GM23338 (cell line): ENCODE results near the gene COIL. TPM values are rescaled to one million over a fixed set of nuclear protein-coding genes. Genes with fewer than 3 reads are reported as not detected.

Experiments used
- ATAC-seq: fragments of 200-7000 bp; cut with Tn5 transposase; 3 replicates; pipeline ENCODE4 v1.9.1; 2020
- DNase-seq: peaks from one replicate; pipeline ENCODE4 v3.0.0-alpha.2; 2015; ENCODE audit warnings: low spot score
- H2AFZ ChIP-seq: fragments of 200-600 bp; sonication (generic); 2 replicates; pipeline ENCODE4 v1.8.0; 2016; ENCODE audit warnings: antibody characterized with exemption, mild to moderate bottlenecking, moderate library complexity
- H3F3A ChIP-seq: fragments of 200-600 bp; sonication (generic); replicated peaks from 2 replicates; pipeline ENCODE4 v1.8.0; 2017; ENCODE audit warnings: antibody characterized with exemption, mixed run types, low read depth
- H3K27ac ChIP-seq: fragments of 200-600 bp; sonication (generic); 2 replicates; pipeline ENCODE4 v1.6.1; 2016; ENCODE audit warnings: low read depth
- H3K27me3 ChIP-seq: fragments of 200-600 bp; sonication (generic); 2 replicates; pipeline ENCODE4 v1.8.0; 2016; ENCODE audit warnings: mild to moderate bottlenecking, mixed run types, moderate library complexity; ENCODE audit not compliant: insufficient read depth
- H3K36me3 ChIP-seq: fragments of 200-600 bp; sonication (generic); 2 replicates; pipeline ENCODE4 v1.8.0; 2016; ENCODE audit warnings: mild to moderate bottlenecking; ENCODE audit not compliant: insufficient read depth
- H3K4me1 ChIP-seq: fragments of 200-600 bp; sonication (generic); 2 replicates; pipeline ENCODE4 v1.8.0; 2016; ENCODE audit warnings: mild to moderate bottlenecking, moderate library complexity; ENCODE audit not compliant: insufficient read depth
- H3K4me2 ChIP-seq: fragments of 200-600 bp; sonication (generic); 2 replicates; pipeline ENCODE4 v1.7.1; 2017; ENCODE audit warnings: mixed run types
- H3K4me3 ChIP-seq: fragments of 200-600 bp; sonication (generic); 2 replicates; pipeline ENCODE4 v1.6.1; 2016; ENCODE audit warnings: mixed run types
- H3K79me2 ChIP-seq: fragments of 200-600 bp; sonication (generic); replicated peaks from 2 replicates; pipeline ENCODE4 v1.8.0; 2017; ENCODE audit warnings: mild to moderate bottlenecking; ENCODE audit not compliant: insufficient read depth
- H3K9me2 ChIP-seq: fragments of 200-600 bp; sonication (generic); 2 replicates; pipeline ENCODE4 v1.8.0; 2017; ENCODE audit not compliant: insufficient read depth
- H4K20me1 ChIP-seq: fragments of 200-600 bp; sonication (generic); replicated peaks from 2 replicates; pipeline ENCODE4 v1.8.0; 2017; ENCODE audit warnings: mild to moderate bottlenecking; ENCODE audit not compliant: insufficient read depth
- H3K27ac Mint-ChIP-seq: 2 replicates; pipeline ENCODE4 v1.8.0; 2020; ENCODE audit warnings: inconsistent platforms, mild to moderate bottlenecking, moderate library complexity, mixed read lengths
- H3K27me3 Mint-ChIP-seq: 3 replicates; pipeline ENCODE4 v1.8.0; 2022; ENCODE audit warnings: low read depth, mild to moderate bottlenecking, moderate library complexity, mixed read lengths, inconsistent platforms; ENCODE audit not compliant: insufficient read depth, poor library complexity
- H3K36me3 Mint-ChIP-seq: 3 replicates; pipeline ENCODE4 v1.8.0; 2021; ENCODE audit warnings: low read depth, mild to moderate bottlenecking, inconsistent platforms, moderate library complexity, mixed read lengths
- H3K4me1 Mint-ChIP-seq: 3 replicates; pipeline ENCODE4 v1.8.0; 2020; ENCODE audit warnings: mild to moderate bottlenecking, inconsistent platforms, mixed read lengths
- H3K4me3 Mint-ChIP-seq: 3 replicates; pipeline ENCODE4 v1.8.0; 2021; ENCODE audit warnings: moderate library complexity, mild to moderate bottlenecking, inconsistent platforms, mixed read lengths
- H3K9me3 Mint-ChIP-seq: 3 replicates; pipeline ENCODE4 v1.8.0; 2020; ENCODE audit warnings: moderate library complexity, mild to moderate bottlenecking, inconsistent platforms, mixed read lengths
- CREB1 ChIP-seq: fragments of 250-450 bp; sonication (Bioruptor Pico); IDR thresholded peaks from 2 replicates; pipeline ENCODE4 v1.5.0; 2020; ENCODE audit warnings: low read depth, mild to moderate bottlenecking, moderate library complexity
- EZH2phosphoT487 ChIP-seq: fragments of 200-600 bp; sonication (generic); IDR thresholded peaks from one replicate; pipeline ENCODE4 v1.8.1; 2018; ENCODE audit warnings: antibody characterized with exemption; ENCODE audit not compliant: unreplicated experiment
- NANOG ChIP-seq: IDR thresholded peaks from 2 replicates; pipeline ENCODE4 v1.6.1; 2016; ENCODE audit warnings: antibody characterized with exemption, borderline replicate concordance
- POLR2AphosphoS5 ChIP-seq: IDR thresholded peaks from 2 replicates; pipeline ENCODE4 v1.6.1; 2016; ENCODE audit warnings: antibody characterized with exemption, low read depth
- STAT1 ChIP-seq: IDR thresholded peaks from one replicate; pipeline ENCODE4 v1.6.1; 2016; ENCODE audit warnings: antibody characterized with exemption; ENCODE audit not compliant: unreplicated experiment
- ZNF331 ChIP-seq: fragments of 250-450 bp; sonication (Bioruptor Pico); IDR thresholded peaks from 2 replicates; pipeline ENCODE4 v1.5.0; 2020; ENCODE audit warnings: low read depth, mild to moderate bottlenecking, moderate library complexity
- polyA plus RNA-seq: library from polyadenylated mRNA; unstranded; fragments of >200 nt; fragmentation: Nextera tagmentation; extraction: Ambion mirVana; gene quantifications from 2 replicates; pipeline ENCODE4 v1.2.1, GENCODE V29; 2016
- total RNA-seq: library from RNA; depleted of rRNA; stranded (reverse); fragments of >200 nt; shearing (Covaris generic); gene quantifications from 2 replicates; pipeline ENCODE4 v1.2.3, GENCODE V29; 2014
- TF ChIP-seq, protein P1 (sequence below): IDR thresholded peaks from one replicate; pipeline ENCODE4 v1.6.1; 2018; ENCODE audit warnings: antibody characterized with exemption; ENCODE audit not compliant: unreplicated experiment
- TF ChIP-seq, protein P2 (sequence below): IDR thresholded peaks from 2 replicates; pipeline ENCODE4 v1.6.1; 2016; ENCODE audit warnings: antibody characterized with exemption
- TF ChIP-seq, protein P3 (sequence below), 2 experiments: fragments of 200-600 bp in 1 of 2; sonication (generic) in 1 of 2; conservative IDR thresholded peaks; 2 replicates each; pipeline versions ENCODE4 v1.5.1 to v1.6.1; 2016 to 2017; ENCODE audit warnings: antibody characterized with exemption in 2 of 2, low read depth in 2 of 2, mild to moderate bottlenecking in 2 of 2, moderate library complexity in 1 of 2
- TF ChIP-seq, protein P4 (sequence below): fragments of 250-450 bp; sonication (Bioruptor Pico); IDR thresholded peaks from 2 replicates; pipeline ENCODE4 v1.5.0; 2020; ENCODE audit warnings: mild to moderate bottlenecking, moderate library complexity

The COIL gene
- total and polyA plus RNA-seq, 2 experiments from 2014 or later: 18.5 to 32.2 TPM

DNA sequence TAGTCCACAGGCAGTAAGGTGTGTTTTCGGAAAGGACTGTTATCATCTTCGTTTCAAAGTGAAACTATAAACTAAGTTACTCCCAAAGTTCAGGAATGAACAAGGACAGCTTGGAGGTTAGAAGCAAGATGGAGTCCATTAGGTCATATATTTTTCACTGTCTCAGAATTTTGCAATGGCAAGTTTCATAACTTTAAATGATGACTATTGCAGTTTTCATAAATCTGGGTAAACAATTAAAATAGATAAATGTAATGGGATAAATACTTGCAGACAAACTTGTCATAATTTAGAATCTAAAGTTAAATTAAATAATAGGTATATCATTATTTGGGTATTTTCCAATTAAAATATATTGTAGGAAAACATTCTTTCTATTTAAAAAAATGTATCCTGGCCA is 32.3 kb downstream of the COIL start:
- no peak overlapping the region for H2AFZ ChIP-seq
- Mint-ChIP-seq H3K27ac (no peak overlapping the region), H3K36me3 (peaks cover 54% of the 10 kb centered on the region), H3K4me1 (peaks cover 26% of the 10 kb centered on the region), H3K4me3 (no peak overlapping the region), H3K9me3 (peaks cover 75% of the 10 kb centered on the region), H3K27me3 (peaks cover 4% of the 10 kb centered on the region)
- H4K20me1 ChIP-seq: no peaks in the 10 kb centered on the region
- DNase-seq (no peak), ATAC-seq (no peak)
- H3K4me3 ChIP-seq: no peak overlapping the region
- no peaks in the 10 kb centered on the region for H3K79me2 ChIP-seq
- TF ChIP-seq, protein P1, sequence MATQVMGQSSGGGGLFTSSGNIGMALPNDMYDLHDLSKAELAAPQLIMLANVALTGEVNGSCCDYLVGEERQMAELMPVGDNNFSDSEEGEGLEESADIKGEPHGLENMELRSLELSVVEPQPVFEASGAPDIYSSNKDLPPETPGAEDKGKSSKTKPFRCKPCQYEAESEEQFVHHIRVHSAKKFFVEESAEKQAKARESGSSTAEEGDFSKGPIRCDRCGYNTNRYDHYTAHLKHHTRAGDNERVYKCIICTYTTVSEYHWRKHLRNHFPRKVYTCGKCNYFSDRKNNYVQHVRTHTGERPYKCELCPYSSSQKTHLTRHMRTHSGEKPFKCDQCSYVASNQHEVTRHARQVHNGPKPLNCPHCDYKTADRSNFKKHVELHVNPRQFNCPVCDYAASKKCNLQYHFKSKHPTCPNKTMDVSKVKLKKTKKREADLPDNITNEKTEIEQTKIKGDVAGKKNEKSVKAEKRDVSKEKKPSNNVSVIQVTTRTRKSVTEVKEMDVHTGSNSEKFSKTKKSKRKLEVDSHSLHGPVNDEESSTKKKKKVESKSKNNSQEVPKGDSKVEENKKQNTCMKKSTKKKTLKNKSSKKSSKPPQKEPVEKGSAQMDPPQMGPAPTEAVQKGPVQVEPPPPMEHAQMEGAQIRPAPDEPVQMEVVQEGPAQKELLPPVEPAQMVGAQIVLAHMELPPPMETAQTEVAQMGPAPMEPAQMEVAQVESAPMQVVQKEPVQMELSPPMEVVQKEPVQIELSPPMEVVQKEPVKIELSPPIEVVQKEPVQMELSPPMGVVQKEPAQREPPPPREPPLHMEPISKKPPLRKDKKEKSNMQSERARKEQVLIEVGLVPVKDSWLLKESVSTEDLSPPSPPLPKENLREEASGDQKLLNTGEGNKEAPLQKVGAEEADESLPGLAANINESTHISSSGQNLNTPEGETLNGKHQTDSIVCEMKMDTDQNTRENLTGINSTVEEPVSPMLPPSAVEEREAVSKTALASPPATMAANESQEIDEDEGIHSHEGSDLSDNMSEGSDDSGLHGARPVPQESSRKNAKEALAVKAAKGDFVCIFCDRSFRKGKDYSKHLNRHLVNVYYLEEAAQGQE: no peak
- no peak for TF ChIP-seq EZH2phosphoT487
- TF ChIP-seq, protein P2, sequence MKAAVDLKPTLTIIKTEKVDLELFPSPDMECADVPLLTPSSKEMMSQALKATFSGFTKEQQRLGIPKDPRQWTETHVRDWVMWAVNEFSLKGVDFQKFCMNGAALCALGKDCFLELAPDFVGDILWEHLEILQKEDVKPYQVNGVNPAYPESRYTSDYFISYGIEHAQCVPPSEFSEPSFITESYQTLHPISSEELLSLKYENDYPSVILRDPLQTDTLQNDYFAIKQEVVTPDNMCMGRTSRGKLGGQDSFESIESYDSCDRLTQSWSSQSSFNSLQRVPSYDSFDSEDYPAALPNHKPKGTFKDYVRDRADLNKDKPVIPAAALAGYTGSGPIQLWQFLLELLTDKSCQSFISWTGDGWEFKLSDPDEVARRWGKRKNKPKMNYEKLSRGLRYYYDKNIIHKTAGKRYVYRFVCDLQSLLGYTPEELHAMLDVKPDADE: no peak
- no peak for TF ChIP-seq ZNF331 (CRISPR knock-in tag)
- TF ChIP-seq, protein P3, sequence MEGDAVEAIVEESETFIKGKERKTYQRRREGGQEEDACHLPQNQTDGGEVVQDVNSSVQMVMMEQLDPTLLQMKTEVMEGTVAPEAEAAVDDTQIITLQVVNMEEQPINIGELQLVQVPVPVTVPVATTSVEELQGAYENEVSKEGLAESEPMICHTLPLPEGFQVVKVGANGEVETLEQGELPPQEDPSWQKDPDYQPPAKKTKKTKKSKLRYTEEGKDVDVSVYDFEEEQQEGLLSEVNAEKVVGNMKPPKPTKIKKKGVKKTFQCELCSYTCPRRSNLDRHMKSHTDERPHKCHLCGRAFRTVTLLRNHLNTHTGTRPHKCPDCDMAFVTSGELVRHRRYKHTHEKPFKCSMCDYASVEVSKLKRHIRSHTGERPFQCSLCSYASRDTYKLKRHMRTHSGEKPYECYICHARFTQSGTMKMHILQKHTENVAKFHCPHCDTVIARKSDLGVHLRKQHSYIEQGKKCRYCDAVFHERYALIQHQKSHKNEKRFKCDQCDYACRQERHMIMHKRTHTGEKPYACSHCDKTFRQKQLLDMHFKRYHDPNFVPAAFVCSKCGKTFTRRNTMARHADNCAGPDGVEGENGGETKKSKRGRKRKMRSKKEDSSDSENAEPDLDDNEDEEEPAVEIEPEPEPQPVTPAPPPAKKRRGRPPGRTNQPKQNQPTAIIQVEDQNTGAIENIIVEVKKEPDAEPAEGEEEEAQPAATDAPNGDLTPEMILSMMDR (conservative IDR thresholded peaks at IDR 0.05; ENCODE audit: low read depth in 2 of 2): no peak
- TF ChIP-seq, protein P4, sequence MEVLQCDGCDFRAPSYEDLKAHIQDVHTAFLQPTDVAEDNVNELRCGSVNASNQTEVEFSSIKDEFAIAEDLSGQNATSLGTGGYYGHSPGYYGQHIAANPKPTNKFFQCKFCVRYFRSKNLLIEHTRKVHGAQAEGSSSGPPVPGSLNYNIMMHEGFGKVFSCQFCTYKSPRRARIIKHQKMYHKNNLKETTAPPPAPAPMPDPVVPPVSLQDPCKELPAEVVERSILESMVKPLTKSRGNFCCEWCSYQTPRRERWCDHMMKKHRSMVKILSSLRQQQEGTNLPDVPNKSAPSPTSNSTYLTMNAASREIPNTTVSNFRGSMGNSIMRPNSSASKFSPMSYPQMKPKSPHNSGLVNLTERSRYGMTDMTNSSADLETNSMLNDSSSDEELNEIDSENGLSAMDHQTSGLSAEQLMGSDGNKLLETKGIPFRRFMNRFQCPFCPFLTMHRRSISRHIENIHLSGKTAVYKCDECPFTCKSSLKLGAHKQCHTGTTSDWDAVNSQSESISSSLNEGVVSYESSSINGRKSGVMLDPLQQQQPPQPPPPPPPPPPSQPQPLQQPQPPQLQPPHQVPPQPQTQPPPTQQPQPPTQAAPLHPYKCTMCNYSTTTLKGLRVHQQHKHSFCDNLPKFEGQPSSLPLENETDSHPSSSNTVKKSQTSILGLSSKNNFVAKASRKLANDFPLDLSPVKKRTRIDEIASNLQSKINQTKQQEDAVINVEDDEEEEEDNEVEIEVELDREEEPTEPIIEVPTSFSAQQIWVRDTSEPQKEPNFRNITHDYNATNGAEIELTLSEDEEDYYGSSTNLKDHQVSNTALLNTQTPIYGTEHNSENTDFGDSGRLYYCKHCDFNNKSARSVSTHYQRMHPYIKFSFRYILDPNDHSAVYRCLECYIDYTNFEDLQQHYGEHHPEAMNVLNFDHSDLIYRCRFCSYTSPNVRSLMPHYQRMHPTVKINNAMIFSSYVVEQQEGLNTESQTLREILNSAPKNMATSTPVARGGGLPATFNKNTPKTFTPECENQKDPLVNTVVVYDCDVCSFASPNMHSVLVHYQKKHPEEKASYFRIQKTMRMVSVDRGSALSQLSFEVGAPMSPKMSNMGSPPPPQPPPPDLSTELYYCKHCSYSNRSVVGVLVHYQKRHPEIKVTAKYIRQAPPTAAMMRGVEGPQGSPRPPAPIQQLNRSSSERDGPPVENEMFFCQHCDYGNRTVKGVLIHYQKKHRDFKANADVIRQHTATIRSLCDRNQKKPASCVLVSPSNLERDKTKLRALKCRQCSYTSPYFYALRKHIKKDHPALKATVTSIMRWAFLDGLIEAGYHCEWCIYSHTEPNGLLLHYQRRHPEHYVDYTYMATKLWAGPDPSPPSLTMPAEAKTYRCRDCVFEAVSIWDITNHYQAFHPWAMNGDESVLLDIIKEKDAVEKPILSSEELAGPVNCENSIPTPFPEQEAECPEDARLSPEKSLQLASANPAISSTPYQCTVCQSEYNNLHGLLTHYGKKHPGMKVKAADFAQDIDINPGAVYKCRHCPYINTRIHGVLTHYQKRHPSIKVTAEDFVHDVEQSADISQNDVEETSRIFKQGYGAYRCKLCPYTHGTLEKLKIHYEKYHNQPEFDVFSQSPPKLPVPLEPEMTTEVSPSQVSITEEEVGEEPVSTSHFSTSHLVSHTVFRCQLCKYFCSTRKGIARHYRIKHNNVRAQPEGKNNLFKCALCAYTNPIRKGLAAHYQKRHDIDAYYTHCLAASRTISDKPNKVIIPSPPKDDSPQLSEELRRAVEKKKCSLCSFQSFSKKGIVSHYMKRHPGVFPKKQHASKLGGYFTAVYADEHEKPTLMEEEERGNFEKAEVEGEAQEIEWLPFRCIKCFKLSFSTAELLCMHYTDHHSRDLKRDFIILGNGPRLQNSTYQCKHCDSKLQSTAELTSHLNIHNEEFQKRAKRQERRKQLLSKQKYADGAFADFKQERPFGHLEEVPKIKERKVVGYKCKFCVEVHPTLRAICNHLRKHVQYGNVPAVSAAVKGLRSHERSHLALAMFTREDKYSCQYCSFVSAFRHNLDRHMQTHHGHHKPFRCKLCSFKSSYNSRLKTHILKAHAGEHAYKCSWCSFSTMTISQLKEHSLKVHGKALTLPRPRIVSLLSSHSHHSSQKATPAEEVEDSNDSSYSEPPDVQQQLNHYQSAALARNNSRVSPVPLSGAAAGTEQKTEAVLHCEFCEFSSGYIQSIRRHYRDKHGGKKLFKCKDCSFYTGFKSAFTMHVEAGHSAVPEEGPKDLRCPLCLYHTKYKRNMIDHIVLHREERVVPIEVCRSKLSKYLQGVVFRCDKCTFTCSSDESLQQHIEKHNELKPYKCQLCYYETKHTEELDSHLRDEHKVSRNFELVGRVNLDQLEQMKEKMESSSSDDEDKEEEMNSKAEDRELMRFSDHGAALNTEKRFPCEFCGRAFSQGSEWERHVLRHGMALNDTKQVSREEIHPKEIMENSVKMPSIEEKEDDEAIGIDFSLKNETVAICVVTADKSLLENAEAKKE (CRISPR knock-in tag): no peak
- TF ChIP-seq STAT1: no peak
- TF ChIP-seq NANOG: no peak
- no peak for TF ChIP-seq POLR2AphosphoS5
- TF ChIP-seq CREB1 (CRISPR knock-in tag): no peak
- H3K27ac ChIP-seq: no peak overlapping the region
- H3K4me2 ChIP-seq: no peak overlapping the region
- H3K4me1 ChIP-seq: peaks cover 26% of the 10 kb centered on the region
- no peaks in the 10 kb centered on the region for H3K9me2 ChIP-seq
- no peaks in the 10 kb centered on the region for H3K27me3 ChIP-seq
- 0 out of 2 replicates have a peak, but pooled peaks cover 3% of the 10 kb centered on the region for H3F3A ChIP-seq
- H3K36me3 ChIP-seq: peaks cover 11% of the 10 kb centered on the region
